GM23338 (cell line): ENCODE data around the gene PLXNB2. TPM values are rescaled to one million over a fixed set of nuclear protein-coding genes. Genes with fewer than 3 reads are reported as not detected.

Experiments used
- ATAC-seq: fragments of 200-7000 bp; cut with Tn5 transposase; 3 replicates; pipeline ENCODE4 v1.9.1; 2020
- DNase-seq: peaks from one replicate; pipeline ENCODE4 v3.0.0-alpha.2; 2015; ENCODE audit warnings: low spot score
- H2AFZ ChIP-seq: fragments of 200-600 bp; sonication (generic); 2 replicates; pipeline ENCODE4 v1.8.0; 2016; ENCODE audit warnings: antibody characterized with exemption, mild to moderate bottlenecking, moderate library complexity
- H3F3A ChIP-seq: fragments of 200-600 bp; sonication (generic); replicated peaks from 2 replicates; pipeline ENCODE4 v1.8.0; 2017; ENCODE audit warnings: antibody characterized with exemption, mixed run types, low read depth
- H3K27ac ChIP-seq: fragments of 200-600 bp; sonication (generic); 2 replicates; pipeline ENCODE4 v1.6.1; 2016; ENCODE audit warnings: low read depth
- H3K27me3 ChIP-seq: fragments of 200-600 bp; sonication (generic); 2 replicates; pipeline ENCODE4 v1.8.0; 2016; ENCODE audit warnings: mild to moderate bottlenecking, mixed run types, moderate library complexity; ENCODE audit not compliant: insufficient read depth
- H3K36me3 ChIP-seq: fragments of 200-600 bp; sonication (generic); 2 replicates; pipeline ENCODE4 v1.8.0; 2016; ENCODE audit warnings: mild to moderate bottlenecking; ENCODE audit not compliant: insufficient read depth
- H3K4me1 ChIP-seq: fragments of 200-600 bp; sonication (generic); 2 replicates; pipeline ENCODE4 v1.8.0; 2016; ENCODE audit warnings: mild to moderate bottlenecking, moderate library complexity; ENCODE audit not compliant: insufficient read depth
- H3K4me2 ChIP-seq: fragments of 200-600 bp; sonication (generic); 2 replicates; pipeline ENCODE4 v1.7.1; 2017; ENCODE audit warnings: mixed run types
- H3K4me3 ChIP-seq: fragments of 200-600 bp; sonication (generic); 2 replicates; pipeline ENCODE4 v1.6.1; 2016; ENCODE audit warnings: mixed run types
- H3K79me2 ChIP-seq: fragments of 200-600 bp; sonication (generic); replicated peaks from 2 replicates; pipeline ENCODE4 v1.8.0; 2017; ENCODE audit warnings: mild to moderate bottlenecking; ENCODE audit not compliant: insufficient read depth
- H3K9me2 ChIP-seq: fragments of 200-600 bp; sonication (generic); 2 replicates; pipeline ENCODE4 v1.8.0; 2017; ENCODE audit not compliant: insufficient read depth
- H4K20me1 ChIP-seq: fragments of 200-600 bp; sonication (generic); replicated peaks from 2 replicates; pipeline ENCODE4 v1.8.0; 2017; ENCODE audit warnings: mild to moderate bottlenecking; ENCODE audit not compliant: insufficient read depth
- H3K27ac Mint-ChIP-seq: 2 replicates; pipeline ENCODE4 v1.8.0; 2020; ENCODE audit warnings: inconsistent platforms, mild to moderate bottlenecking, moderate library complexity, mixed read lengths
- H3K27me3 Mint-ChIP-seq: 3 replicates; pipeline ENCODE4 v1.8.0; 2022; ENCODE audit warnings: low read depth, mild to moderate bottlenecking, moderate library complexity, mixed read lengths, inconsistent platforms; ENCODE audit not compliant: insufficient read depth, poor library complexity
- H3K36me3 Mint-ChIP-seq: 3 replicates; pipeline ENCODE4 v1.8.0; 2021; ENCODE audit warnings: low read depth, mild to moderate bottlenecking, inconsistent platforms, moderate library complexity, mixed read lengths
- H3K4me1 Mint-ChIP-seq: 3 replicates; pipeline ENCODE4 v1.8.0; 2020; ENCODE audit warnings: mild to moderate bottlenecking, inconsistent platforms, mixed read lengths
- H3K4me3 Mint-ChIP-seq: 3 replicates; pipeline ENCODE4 v1.8.0; 2021; ENCODE audit warnings: moderate library complexity, mild to moderate bottlenecking, inconsistent platforms, mixed read lengths
- H3K9me3 Mint-ChIP-seq: 3 replicates; pipeline ENCODE4 v1.8.0; 2020; ENCODE audit warnings: moderate library complexity, mild to moderate bottlenecking, inconsistent platforms, mixed read lengths
- CREB1 ChIP-seq: fragments of 250-450 bp; sonication (Bioruptor Pico); IDR thresholded peaks from 2 replicates; pipeline ENCODE4 v1.5.0; 2020; ENCODE audit warnings: low read depth, mild to moderate bottlenecking, moderate library complexity
- ETS1 ChIP-seq: IDR thresholded peaks from 2 replicates; pipeline ENCODE4 v1.6.1; 2016; ENCODE audit warnings: antibody characterized with exemption
- EZH2 ChIP-seq: fragments of 200-600 bp; sonication (generic); IDR thresholded peaks from one replicate; pipeline ENCODE4 v1.8.0; 2017; ENCODE audit warnings: antibody characterized with exemption, mild to moderate bottlenecking, low read depth; ENCODE audit not compliant: unreplicated experiment
- NANOG ChIP-seq: IDR thresholded peaks from 2 replicates; pipeline ENCODE4 v1.6.1; 2016; ENCODE audit warnings: antibody characterized with exemption, borderline replicate concordance
- POLR2AphosphoS5 ChIP-seq: IDR thresholded peaks from 2 replicates; pipeline ENCODE4 v1.6.1; 2016; ENCODE audit warnings: antibody characterized with exemption, low read depth
- STAT1 ChIP-seq: IDR thresholded peaks from one replicate; pipeline ENCODE4 v1.6.1; 2016; ENCODE audit warnings: antibody characterized with exemption; ENCODE audit not compliant: unreplicated experiment
- ZNF114 ChIP-seq: fragments of 250-450 bp; sonication (Bioruptor Pico); IDR thresholded peaks from 2 replicates; pipeline ENCODE4 v1.5.0; 2020; ENCODE audit warnings: mild to moderate bottlenecking, moderate library complexity
- polyA plus RNA-seq: library from polyadenylated mRNA; unstranded; fragments of >200 nt; fragmentation: Nextera tagmentation; extraction: Ambion mirVana; gene quantifications from 2 replicates; pipeline ENCODE4 v1.2.1, GENCODE V29; 2016
- total RNA-seq: library from RNA; depleted of rRNA; stranded (reverse); fragments of >200 nt; shearing (Covaris generic); gene quantifications from 2 replicates; pipeline ENCODE4 v1.2.3, GENCODE V29; 2014
- TF ChIP-seq, protein P1 (sequence below), 2 experiments: fragments of 200-600 bp in 1 of 2; sonication (generic) in 1 of 2; conservative IDR thresholded peaks; 2 replicates each; pipeline versions ENCODE4 v1.5.1 to v1.6.1; 2016 to 2017; ENCODE audit warnings: antibody characterized with exemption in 2 of 2, low read depth in 2 of 2, mild to moderate bottlenecking in 2 of 2, moderate library complexity in 1 of 2
- TF ChIP-seq, protein P2 (sequence below): fragments of 250-450 bp; sonication (Bioruptor Pico); IDR thresholded peaks from 2 replicates; pipeline ENCODE4 v1.5.0; 2020; ENCODE audit warnings: mild to moderate bottlenecking, moderate library complexity

The PLXNB2 gene
- total and polyA plus RNA-seq, 2 experiments from 2014 or later, result 29.1 to 66.3 TPM

GRCh38 chr22:50261615-50262459, 45.6 kb downstream of the PLXNB2 start, which contains the start of gene MAPK12 (continued):
- TF ChIP-seq ETS1 (no peak), CREB1 (CRISPR knock-in tag) (no peak), ZNF114 (CRISPR knock-in tag) (no peak), STAT1 (no peak), POLR2AphosphoS5 (no peak), EZH2 (no peak)
- TF ChIP-seq, protein P1, sequence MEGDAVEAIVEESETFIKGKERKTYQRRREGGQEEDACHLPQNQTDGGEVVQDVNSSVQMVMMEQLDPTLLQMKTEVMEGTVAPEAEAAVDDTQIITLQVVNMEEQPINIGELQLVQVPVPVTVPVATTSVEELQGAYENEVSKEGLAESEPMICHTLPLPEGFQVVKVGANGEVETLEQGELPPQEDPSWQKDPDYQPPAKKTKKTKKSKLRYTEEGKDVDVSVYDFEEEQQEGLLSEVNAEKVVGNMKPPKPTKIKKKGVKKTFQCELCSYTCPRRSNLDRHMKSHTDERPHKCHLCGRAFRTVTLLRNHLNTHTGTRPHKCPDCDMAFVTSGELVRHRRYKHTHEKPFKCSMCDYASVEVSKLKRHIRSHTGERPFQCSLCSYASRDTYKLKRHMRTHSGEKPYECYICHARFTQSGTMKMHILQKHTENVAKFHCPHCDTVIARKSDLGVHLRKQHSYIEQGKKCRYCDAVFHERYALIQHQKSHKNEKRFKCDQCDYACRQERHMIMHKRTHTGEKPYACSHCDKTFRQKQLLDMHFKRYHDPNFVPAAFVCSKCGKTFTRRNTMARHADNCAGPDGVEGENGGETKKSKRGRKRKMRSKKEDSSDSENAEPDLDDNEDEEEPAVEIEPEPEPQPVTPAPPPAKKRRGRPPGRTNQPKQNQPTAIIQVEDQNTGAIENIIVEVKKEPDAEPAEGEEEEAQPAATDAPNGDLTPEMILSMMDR (conservative IDR thresholded peaks at IDR 0.05; ENCODE audit: low read depth in 2 of 2), result no peak

GRCh38 chr22:50260801-50261614, 46.4 kb downstream of the PLXNB2 start:
- H3K9me3 Mint-ChIP-seq, result no peaks in the 10 kb centered on the region
- H3K27me3 ChIP-seq, result peaks cover 24% of the 10 kb centered on the region
- H3K9me2 ChIP-seq, result no peaks in the 10 kb centered on the region
- no peaks in the 10 kb centered on the region for H3K79me2 ChIP-seq
- no peak overlapping the region for H3K27ac Mint-ChIP-seq
- ATAC-seq (peak; percentile 32), DNase-seq (peak; percentile 59)
- TF ChIP-seq POLR2AphosphoS5 (no peak), EZH2 (peak; percentile 59), NANOG (no peak)
- peaks cover 24% of the 10 kb centered on the region for H3K27me3 Mint-ChIP-seq
- H4K20me1 ChIP-seq, result no peaks in the 10 kb centered on the region
- peak overlapping the region; percentile 61 for H3K4me3 Mint-ChIP-seq
- H3K4me1 ChIP-seq, result peaks cover 7% of the 10 kb centered on the region
- H3K36me3 ChIP-seq, result no peaks in the 10 kb centered on the region
- 0 out of 2 replicates have a peak overlapping the region, but pooled peaks have one; percentile 72 for H2AFZ ChIP-seq
- H3K4me1 Mint-ChIP-seq, result peaks cover 6% of the 10 kb centered on the region; the same call in 2 of the 3 replicates
- no peak overlapping the region for H3K27ac ChIP-seq
- no peaks in the 10 kb centered on the region for H3K36me3 Mint-ChIP-seq
- H3K4me2 ChIP-seq, result peak overlapping the region; percentile 82
- H3F3A ChIP-seq, result no peaks in the 10 kb centered on the region
- peak overlapping the region; percentile 64 for H3K4me3 ChIP-seq

GRCh38 chr22:50260434-50260800, 47.0 kb downstream of the PLXNB2 start:
- DNase-seq, result no peak
- Mint-ChIP-seq H3K4me1 (peaks cover 6% of the 10 kb centered on the region; the same call in 2 of the 3 replicates), H3K4me3 (peak overlapping the region; percentile 61), H3K27me3 (peaks cover 23% of the 10 kb centered on the region), H3K27ac (no peak overlapping the region), H3K36me3 (no peaks in the 10 kb centered on the region), H3K9me3 (no peaks in the 10 kb centered on the region)
- peaks cover 7% of the 10 kb centered on the region for H3K4me1 ChIP-seq
- H3F3A ChIP-seq, result no peaks in the 10 kb centered on the region
- H3K9me2 ChIP-seq, result no peaks in the 10 kb centered on the region
- no peak for ATAC-seq
- no peaks in the 10 kb centered on the region for H3K79me2 ChIP-seq
- H3K27me3 ChIP-seq, result peaks cover 23% of the 10 kb centered on the region
- H3K36me3 ChIP-seq, result no peaks in the 10 kb centered on the region
- TF ChIP-seq CREB1 (CRISPR knock-in tag), result no peak
- TF ChIP-seq, protein P2, sequence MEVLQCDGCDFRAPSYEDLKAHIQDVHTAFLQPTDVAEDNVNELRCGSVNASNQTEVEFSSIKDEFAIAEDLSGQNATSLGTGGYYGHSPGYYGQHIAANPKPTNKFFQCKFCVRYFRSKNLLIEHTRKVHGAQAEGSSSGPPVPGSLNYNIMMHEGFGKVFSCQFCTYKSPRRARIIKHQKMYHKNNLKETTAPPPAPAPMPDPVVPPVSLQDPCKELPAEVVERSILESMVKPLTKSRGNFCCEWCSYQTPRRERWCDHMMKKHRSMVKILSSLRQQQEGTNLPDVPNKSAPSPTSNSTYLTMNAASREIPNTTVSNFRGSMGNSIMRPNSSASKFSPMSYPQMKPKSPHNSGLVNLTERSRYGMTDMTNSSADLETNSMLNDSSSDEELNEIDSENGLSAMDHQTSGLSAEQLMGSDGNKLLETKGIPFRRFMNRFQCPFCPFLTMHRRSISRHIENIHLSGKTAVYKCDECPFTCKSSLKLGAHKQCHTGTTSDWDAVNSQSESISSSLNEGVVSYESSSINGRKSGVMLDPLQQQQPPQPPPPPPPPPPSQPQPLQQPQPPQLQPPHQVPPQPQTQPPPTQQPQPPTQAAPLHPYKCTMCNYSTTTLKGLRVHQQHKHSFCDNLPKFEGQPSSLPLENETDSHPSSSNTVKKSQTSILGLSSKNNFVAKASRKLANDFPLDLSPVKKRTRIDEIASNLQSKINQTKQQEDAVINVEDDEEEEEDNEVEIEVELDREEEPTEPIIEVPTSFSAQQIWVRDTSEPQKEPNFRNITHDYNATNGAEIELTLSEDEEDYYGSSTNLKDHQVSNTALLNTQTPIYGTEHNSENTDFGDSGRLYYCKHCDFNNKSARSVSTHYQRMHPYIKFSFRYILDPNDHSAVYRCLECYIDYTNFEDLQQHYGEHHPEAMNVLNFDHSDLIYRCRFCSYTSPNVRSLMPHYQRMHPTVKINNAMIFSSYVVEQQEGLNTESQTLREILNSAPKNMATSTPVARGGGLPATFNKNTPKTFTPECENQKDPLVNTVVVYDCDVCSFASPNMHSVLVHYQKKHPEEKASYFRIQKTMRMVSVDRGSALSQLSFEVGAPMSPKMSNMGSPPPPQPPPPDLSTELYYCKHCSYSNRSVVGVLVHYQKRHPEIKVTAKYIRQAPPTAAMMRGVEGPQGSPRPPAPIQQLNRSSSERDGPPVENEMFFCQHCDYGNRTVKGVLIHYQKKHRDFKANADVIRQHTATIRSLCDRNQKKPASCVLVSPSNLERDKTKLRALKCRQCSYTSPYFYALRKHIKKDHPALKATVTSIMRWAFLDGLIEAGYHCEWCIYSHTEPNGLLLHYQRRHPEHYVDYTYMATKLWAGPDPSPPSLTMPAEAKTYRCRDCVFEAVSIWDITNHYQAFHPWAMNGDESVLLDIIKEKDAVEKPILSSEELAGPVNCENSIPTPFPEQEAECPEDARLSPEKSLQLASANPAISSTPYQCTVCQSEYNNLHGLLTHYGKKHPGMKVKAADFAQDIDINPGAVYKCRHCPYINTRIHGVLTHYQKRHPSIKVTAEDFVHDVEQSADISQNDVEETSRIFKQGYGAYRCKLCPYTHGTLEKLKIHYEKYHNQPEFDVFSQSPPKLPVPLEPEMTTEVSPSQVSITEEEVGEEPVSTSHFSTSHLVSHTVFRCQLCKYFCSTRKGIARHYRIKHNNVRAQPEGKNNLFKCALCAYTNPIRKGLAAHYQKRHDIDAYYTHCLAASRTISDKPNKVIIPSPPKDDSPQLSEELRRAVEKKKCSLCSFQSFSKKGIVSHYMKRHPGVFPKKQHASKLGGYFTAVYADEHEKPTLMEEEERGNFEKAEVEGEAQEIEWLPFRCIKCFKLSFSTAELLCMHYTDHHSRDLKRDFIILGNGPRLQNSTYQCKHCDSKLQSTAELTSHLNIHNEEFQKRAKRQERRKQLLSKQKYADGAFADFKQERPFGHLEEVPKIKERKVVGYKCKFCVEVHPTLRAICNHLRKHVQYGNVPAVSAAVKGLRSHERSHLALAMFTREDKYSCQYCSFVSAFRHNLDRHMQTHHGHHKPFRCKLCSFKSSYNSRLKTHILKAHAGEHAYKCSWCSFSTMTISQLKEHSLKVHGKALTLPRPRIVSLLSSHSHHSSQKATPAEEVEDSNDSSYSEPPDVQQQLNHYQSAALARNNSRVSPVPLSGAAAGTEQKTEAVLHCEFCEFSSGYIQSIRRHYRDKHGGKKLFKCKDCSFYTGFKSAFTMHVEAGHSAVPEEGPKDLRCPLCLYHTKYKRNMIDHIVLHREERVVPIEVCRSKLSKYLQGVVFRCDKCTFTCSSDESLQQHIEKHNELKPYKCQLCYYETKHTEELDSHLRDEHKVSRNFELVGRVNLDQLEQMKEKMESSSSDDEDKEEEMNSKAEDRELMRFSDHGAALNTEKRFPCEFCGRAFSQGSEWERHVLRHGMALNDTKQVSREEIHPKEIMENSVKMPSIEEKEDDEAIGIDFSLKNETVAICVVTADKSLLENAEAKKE, result no peak
- peak overlapping the region; percentile 82 for H3K4me2 ChIP-seq
- peak overlapping the region; percentile 64 for H3K4me3 ChIP-seq
- no peaks in the 10 kb centered on the region for H4K20me1 ChIP-seq
- 0 out of 2 replicates have a peak overlapping the region, but pooled peaks have one; percentile 72 for H2AFZ ChIP-seq
- H3K27ac ChIP-seq, result no peak overlapping the region
